Measurements from ENCODE around the gene SMCR8.

DNA sequence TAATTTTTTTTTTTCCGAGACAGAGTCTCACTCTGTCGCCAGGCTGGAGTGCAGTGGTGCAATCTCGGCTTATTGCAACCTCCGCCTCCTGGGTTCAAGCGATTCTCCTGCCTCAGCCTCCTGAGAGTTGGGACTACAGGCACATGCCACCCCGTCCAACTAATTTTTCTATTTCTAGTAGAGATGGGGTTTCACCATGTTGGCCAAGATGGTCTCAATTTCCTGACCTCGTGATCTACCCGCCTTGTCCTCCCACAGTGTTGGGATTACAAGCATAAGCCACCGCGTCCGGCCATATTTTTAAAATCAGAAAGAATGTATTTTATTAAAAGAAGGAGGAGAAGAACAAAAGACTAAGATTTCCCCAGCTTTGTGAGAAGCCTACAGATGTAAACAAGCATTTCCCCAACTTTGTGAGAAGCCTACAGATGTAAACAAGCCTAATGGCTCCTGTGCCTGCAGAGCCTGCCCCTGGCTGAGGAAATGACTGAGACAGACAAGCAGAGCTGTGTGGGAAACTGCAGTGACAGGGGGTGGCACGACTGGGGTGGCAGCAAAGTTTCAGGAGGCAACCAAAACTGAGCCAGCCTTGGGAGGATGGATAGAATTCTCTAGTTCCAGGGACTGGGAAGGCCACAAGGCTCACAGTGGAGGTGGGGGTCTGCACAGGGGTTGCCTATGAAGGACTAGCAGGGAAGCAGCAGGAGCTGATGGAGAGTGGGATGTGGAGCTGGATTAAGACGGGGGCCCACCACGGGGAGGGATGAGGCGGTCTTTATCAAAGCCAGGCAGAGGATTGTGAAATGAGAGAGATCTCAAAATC lies 23.2 kb upstream of the SMCR8 start:
- TF ChIP-seq POLR2A (IDR thresholded peaks at IDR 0.05; ENCODE audit: low read depth, low read length) (no peak), FOS (IDR thresholded peaks at IDR 0.05; ENCODE audit: low read depth, low read length) (no peak), RFX5 (IDR thresholded peaks at IDR 0.05; ENCODE audit: low read depth, low read length) (no peak), CEBPB (IDR thresholded peaks at IDR 0.05; ENCODE audit: low read depth, low read length) (no peak), RAD21 (IDR thresholded peaks at IDR 0.05; ENCODE audit: low read length) (no peak), RCOR1 (IDR thresholded peaks at IDR 0.05; ENCODE audit: insufficient replicate concordance, low read length) (no peak), NFE2L2 (IDR thresholded peaks at IDR 0.05; ENCODE audit: low read depth, low read length) (no peak), MAFK (IDR thresholded peaks at IDR 0.05; ENCODE audit: low read depth, low read length) (no peak)
- TF ChIP-seq, protein P1, sequence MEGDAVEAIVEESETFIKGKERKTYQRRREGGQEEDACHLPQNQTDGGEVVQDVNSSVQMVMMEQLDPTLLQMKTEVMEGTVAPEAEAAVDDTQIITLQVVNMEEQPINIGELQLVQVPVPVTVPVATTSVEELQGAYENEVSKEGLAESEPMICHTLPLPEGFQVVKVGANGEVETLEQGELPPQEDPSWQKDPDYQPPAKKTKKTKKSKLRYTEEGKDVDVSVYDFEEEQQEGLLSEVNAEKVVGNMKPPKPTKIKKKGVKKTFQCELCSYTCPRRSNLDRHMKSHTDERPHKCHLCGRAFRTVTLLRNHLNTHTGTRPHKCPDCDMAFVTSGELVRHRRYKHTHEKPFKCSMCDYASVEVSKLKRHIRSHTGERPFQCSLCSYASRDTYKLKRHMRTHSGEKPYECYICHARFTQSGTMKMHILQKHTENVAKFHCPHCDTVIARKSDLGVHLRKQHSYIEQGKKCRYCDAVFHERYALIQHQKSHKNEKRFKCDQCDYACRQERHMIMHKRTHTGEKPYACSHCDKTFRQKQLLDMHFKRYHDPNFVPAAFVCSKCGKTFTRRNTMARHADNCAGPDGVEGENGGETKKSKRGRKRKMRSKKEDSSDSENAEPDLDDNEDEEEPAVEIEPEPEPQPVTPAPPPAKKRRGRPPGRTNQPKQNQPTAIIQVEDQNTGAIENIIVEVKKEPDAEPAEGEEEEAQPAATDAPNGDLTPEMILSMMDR (conservative IDR thresholded peaks at IDR 0.05; ENCODE audit: low read depth, low read length), result no peak
- TF ChIP-seq, protein P2, sequence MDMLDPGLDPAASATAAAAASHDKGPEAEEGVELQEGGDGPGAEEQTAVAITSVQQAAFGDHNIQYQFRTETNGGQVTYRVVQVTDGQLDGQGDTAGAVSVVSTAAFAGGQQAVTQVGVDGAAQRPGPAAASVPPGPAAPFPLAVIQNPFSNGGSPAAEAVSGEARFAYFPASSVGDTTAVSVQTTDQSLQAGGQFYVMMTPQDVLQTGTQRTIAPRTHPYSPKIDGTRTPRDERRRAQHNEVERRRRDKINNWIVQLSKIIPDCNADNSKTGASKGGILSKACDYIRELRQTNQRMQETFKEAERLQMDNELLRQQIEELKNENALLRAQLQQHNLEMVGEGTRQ (IDR thresholded peaks at IDR 0.05; ENCODE audit: low read depth, low read length), result no peak
- TF ChIP-seq, protein P3, sequence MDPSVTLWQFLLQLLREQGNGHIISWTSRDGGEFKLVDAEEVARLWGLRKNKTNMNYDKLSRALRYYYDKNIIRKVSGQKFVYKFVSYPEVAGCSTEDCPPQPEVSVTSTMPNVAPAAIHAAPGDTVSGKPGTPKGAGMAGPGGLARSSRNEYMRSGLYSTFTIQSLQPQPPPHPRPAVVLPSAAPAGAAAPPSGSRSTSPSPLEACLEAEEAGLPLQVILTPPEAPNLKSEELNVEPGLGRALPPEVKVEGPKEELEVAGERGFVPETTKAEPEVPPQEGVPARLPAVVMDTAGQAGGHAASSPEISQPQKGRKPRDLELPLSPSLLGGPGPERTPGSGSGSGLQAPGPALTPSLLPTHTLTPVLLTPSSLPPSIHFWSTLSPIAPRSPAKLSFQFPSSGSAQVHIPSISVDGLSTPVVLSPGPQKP (IDR thresholded peaks at IDR 0.05; ENCODE audit: borderline replicate concordance, low read depth, low read length), result no peak

Measured in IMR-90 (cell line).